H1 (cell line): Measurements from ENCODE around the gene ABCC9. TPM values are rescaled to one million over a fixed set of nuclear protein-coding genes. Genes with fewer than 3 reads are reported as not detected.

ENCODE experiments used
- CTCF ChIA-PET: fragments of 300-600 bp; sonication (Branson Sonifier 250); formaldehyde crosslinking; loops from one replicate; lab custom pipeline; 2021; ENCODE audit not compliant: partially characterized antibody; lab: Charles Lee
- POLR2A ChIA-PET: fragments of 300-600 bp; sonication (Branson Sonifier 250); formaldehyde crosslinking; loops from one replicate; lab custom pipeline; 2021; ENCODE audit warnings: inconsistent platforms; ENCODE audit not compliant: partially characterized antibody; lab: Charles Lee
- DNase-seq, 2 experiments: peaks; one replicate each; pipeline versions ENCODE4 v3.0.0 to v3.0.0-alpha.2; 2010 to 2022; ENCODE audit warnings: low spot score in 2 of 2, low read depth in 1 of 2, mixed read lengths in 1 of 2
- FAIRE-seq: peaks from 2 replicates; lab custom pipeline; 2011; peaks lifted over from hg19 to GRCh38; lab: Jason Lieb, UNC
- H2AFZ ChIP-seq: 2 replicates; pipeline ENCODE4 v1.8.1; 2012; ENCODE audit warnings: low read length, inconsistent platforms
- H2AK5ac ChIP-seq: 2 replicates; pipeline ENCODE4 v1.6.1; 2013; ENCODE audit warnings: low read depth, low read length
- H2BK120ac ChIP-seq: replicated peaks from 2 replicates; pipeline ENCODE3; 2013; ENCODE audit warnings: low read depth, low read length, inconsistent platforms
- H2BK12ac ChIP-seq: 2 replicates; pipeline ENCODE4 v1.6.1; 2013; ENCODE audit warnings: low read depth, low read length
- H2BK15ac ChIP-seq: 2 replicates; pipeline ENCODE4 v1.6.1; 2013; ENCODE audit warnings: low read length
- H2BK20ac ChIP-seq: 2 replicates; pipeline ENCODE4 v1.6.1; 2013; ENCODE audit warnings: low read length
- H2BK5ac ChIP-seq: 2 replicates; pipeline ENCODE4 v1.6.1; 2013; ENCODE audit warnings: low read depth, low read length
- H3K14ac ChIP-seq: 2 replicates; pipeline ENCODE4 v1.6.1; 2013; ENCODE audit warnings: inconsistent platforms; ENCODE audit not compliant: insufficient read length
- H3K18ac ChIP-seq: 2 replicates; pipeline ENCODE4 v1.6.1; 2013; ENCODE audit warnings: low read length; ENCODE audit errors: extremely low read depth
- H3K23ac ChIP-seq: 2 replicates; pipeline ENCODE4 v1.6.1; 2013; ENCODE audit warnings: inconsistent platforms; ENCODE audit not compliant: insufficient read length
- H3K23me2 ChIP-seq: 2 replicates; pipeline ENCODE4 v1.6.1; 2013; ENCODE audit warnings: low read depth, low read length
- H3K27ac ChIP-seq: 2 replicates; pipeline ENCODE4 v1.6.1; 2011; ENCODE audit warnings: low read depth, low read length, inconsistent platforms
- H3K27me3 ChIP-seq, 4 experiments: replicated peaks in 1 of 4; 1 replicate in 1 of 4; 2 replicates in 3 of 4; pipeline versions ENCODE4 v1.6.1 to v1.8.1; 2011 to 2013; ENCODE audit warnings: low read length in 3 of 4, mild to moderate bottlenecking in 3 of 4, inconsistent platforms in 2 of 4, mixed read lengths in 2 of 4, moderate library complexity in 1 of 4; ENCODE audit not compliant: control insufficient read depth in 3 of 4, insufficient read depth in 3 of 4; ENCODE audit errors: extremely low read depth in 1 of 4
- H3K36me3 ChIP-seq, 4 experiments: 2 replicates each; pipeline versions ENCODE4 v1.6.1 to v1.8.1; 2011 to 2013; ENCODE audit warnings: mild to moderate bottlenecking in 4 of 4, low read length in 3 of 4, moderate library complexity in 2 of 4, control low read depth in 1 of 4, inconsistent platforms in 1 of 4; ENCODE audit not compliant: insufficient read depth in 4 of 4, control insufficient read depth in 2 of 4
- H3K4ac ChIP-seq: replicated peaks from 2 replicates; pipeline ENCODE3; 2013; ENCODE audit warnings: low read length, low read depth, mixed read lengths, inconsistent platforms; ENCODE audit not compliant: insufficient read length
- H3K4me1 ChIP-seq, 4 experiments: replicated peaks in 1 of 4; 1 replicate in 1 of 4; 2 replicates in 3 of 4; pipeline versions ENCODE4 v1.6.1 to v1.8.1; 2011 to 2013; ENCODE audit warnings: low read length in 3 of 4, inconsistent platforms in 2 of 4, mixed read lengths in 1 of 4; ENCODE audit not compliant: insufficient read depth in 4 of 4, control insufficient read depth in 3 of 4
- H3K4me2 ChIP-seq, 2 experiments: 2 replicates each; pipeline versions ENCODE4 v1.6.1 to v1.8.1; 2011 to 2013; ENCODE audit warnings: low read depth in 2 of 2, low read length in 2 of 2, control low read depth in 1 of 2, inconsistent platforms in 1 of 2, mild to moderate bottlenecking in 1 of 2; ENCODE audit not compliant: insufficient read depth in 1 of 2
- H3K4me3 ChIP-seq, 4 experiments: fragments of 200-600, 300-600 bp in 1 of 4; sonication (generic), shearing (Covaris generic), sonication (Bioruptor Twin) in 1 of 4; 2 replicates each; pipeline versions ENCODE4 v1.5.1 to v1.8.1; 2011 to 2016; ENCODE audit warnings: low read length in 4 of 4, low read depth in 3 of 4, control low read depth in 2 of 4, inconsistent platforms in 2 of 4, mild to moderate bottlenecking in 2 of 4, mixed read lengths in 1 of 4, moderate library complexity in 1 of 4; ENCODE audit not compliant: insufficient read depth in 2 of 4; ENCODE audit errors: extremely low read depth in 1 of 4
- H3K56ac ChIP-seq: replicated peaks from 2 replicates; pipeline ENCODE3; 2013; ENCODE audit warnings: low read depth, mild to moderate bottlenecking, mixed read lengths, low read length, inconsistent platforms; ENCODE audit not compliant: insufficient read length
- H3K79me1 ChIP-seq: 2 replicates; pipeline ENCODE4 v1.6.1; 2013; ENCODE audit warnings: low read depth, low read length, control low read depth
- H3K79me2 ChIP-seq, 2 experiments: 2 replicates each; pipeline versions ENCODE4 v1.6.1 to v1.8.1; 2012 to 2013; ENCODE audit warnings: low read length in 2 of 2, mild to moderate bottlenecking in 2 of 2, inconsistent platforms in 1 of 2; ENCODE audit not compliant: insufficient read depth in 2 of 2, control insufficient read depth in 1 of 2
- H3K9ac ChIP-seq, 4 experiments: replicated peaks in 1 of 4; 1 replicate in 1 of 4; 2 replicates in 3 of 4; pipeline versions ENCODE4 v1.6.1 to v1.8.1; 2011 to 2013; ENCODE audit warnings: low read depth in 3 of 4, low read length in 3 of 4, control low read depth in 2 of 4, mild to moderate bottlenecking in 2 of 4, moderate library complexity in 2 of 4, inconsistent platforms in 1 of 4; ENCODE audit errors: extremely low read depth in 1 of 4
- H3K9me3 ChIP-seq, 2 experiments: 2 replicates each; pipeline versions ENCODE4 v1.6.1 to v1.8.1; 2012 to 2013; ENCODE audit warnings: mild to moderate bottlenecking in 2 of 2, moderate library complexity in 2 of 2, control low read depth in 1 of 2, inconsistent platforms in 1 of 2, low read depth in 1 of 2, low read length in 1 of 2, mixed read lengths in 1 of 2; ENCODE audit not compliant: insufficient read depth in 2 of 2
- H4K20me1 ChIP-seq, 2 experiments: replicated peaks in 1 of 2; 2 replicates each; pipeline versions ENCODE3 to v1.8.1; 2011 to 2013; ENCODE audit warnings: inconsistent platforms in 2 of 2, low read length in 2 of 2, mild to moderate bottlenecking in 1 of 2; ENCODE audit not compliant: insufficient read depth in 2 of 2, control insufficient read depth in 1 of 2
- H4K5ac ChIP-seq: 2 replicates; pipeline ENCODE4 v1.6.1; 2013; ENCODE audit warnings: low read length, low read depth, mixed read lengths, inconsistent platforms; ENCODE audit not compliant: insufficient read length
- H4K8ac ChIP-seq: 2 replicates; pipeline ENCODE4 v1.8.0; 2013; ENCODE audit warnings: mild to moderate bottlenecking, moderate library complexity, low read length, inconsistent platforms; ENCODE audit not compliant: insufficient read depth; ENCODE audit errors: extremely low read depth
- H4K91ac ChIP-seq: replicated peaks from 2 replicates; pipeline ENCODE3; 2013; ENCODE audit warnings: low read length, mixed read lengths, inconsistent platforms; ENCODE audit not compliant: insufficient read length
- CBX8 ChIP-seq: fragments of 300-800, 300-1000 bp; sonication (generic); IDR thresholded peaks from 2 replicates; pipeline ENCODE4 v1.7.1; 2016; ENCODE audit warnings: low read depth, low read length, borderline replicate concordance
- CHD1 ChIP-seq: IDR thresholded peaks from 2 replicates; pipeline ENCODE4 v1.6.1; 2012; ENCODE audit warnings: low read depth, low read length, improper control_type of control experiment
- JUND ChIP-seq: IDR thresholded peaks from 2 replicates; pipeline ENCODE4 v1.6.1; 2011; ENCODE audit warnings: mild to moderate bottlenecking, improper control_type of control experiment, low read length
- NRF1 ChIP-seq: IDR thresholded peaks from 2 replicates; pipeline ENCODE4 v1.6.1; 2011; ENCODE audit warnings: mild to moderate bottlenecking, low read depth, low read length, improper control_type of control experiment
- SIN3A ChIP-seq, 2 experiments: IDR thresholded peaks in 1 of 2; conservative IDR thresholded peaks in 1 of 2; 2 replicates each; pipeline ENCODE4 v1.6.1; 2011 to 2012; ENCODE audit warnings: low read length in 2 of 2, improper control_type of control experiment in 1 of 2, low read depth in 1 of 2, mild to moderate bottlenecking in 1 of 2
- SP2 ChIP-seq: IDR thresholded peaks from 2 replicates; pipeline ENCODE4 v1.6.1; 2012; ENCODE audit warnings: mild to moderate bottlenecking, low read length, inconsistent platforms
- SRF ChIP-seq: IDR thresholded peaks from 2 replicates; pipeline ENCODE4 v1.6.1; 2011; ENCODE audit warnings: mild to moderate bottlenecking, low read depth, low read length, moderate library complexity
- TAF7 ChIP-seq: optimal IDR thresholded peaks from 2 replicates; pipeline ENCODE3; 2011; ENCODE audit warnings: low read depth, mild to moderate bottlenecking, inconsistent platforms, low read length, moderate library complexity, borderline replicate concordance
- YY1 ChIP-seq: IDR thresholded peaks from 2 replicates; pipeline ENCODE4 v1.6.1; 2011; ENCODE audit warnings: low read depth, mild to moderate bottlenecking, low read length
- WGBS, 2 experiments: shearing (Covaris generic) in 1 of 2; methylation state at CpG; one replicate each; pipeline versions ENCODE4 v1.1.6 to v1.1.7; 2013 to 2015; ENCODE audit warnings: low lambda C conversion rate in 2 of 2, mixed read lengths in 2 of 2, inconsistent platforms in 1 of 2, low coverage in 1 of 2, missing lambda C conversion rate in 1 of 2; ENCODE audit not compliant: insufficient replicate concordance in 2 of 2, insufficient coverage in 1 of 2, insufficient read length in 1 of 2; ENCODE audit errors: extremely low coverage in 1 of 2, missing lambda C conversion rate in 1 of 2; 5-methylcytosine and 5-hydroxymethylcytosine counted together
- polyA plus RNA-seq, 7 experiments: library from polyadenylated mRNA; depleted of rRNA in 3 of 7; stranded (reverse) in 5 of 7; unstranded in 2 of 7; fragments of >200 nt in 5 of 7; fragments of 200-250 nt in 2 of 7; gene quantifications; 1 replicate in 5 of 7; 2 replicates in 1 of 7; 4 replicates in 1 of 7; pipeline versions ENCODE4 v1.2.1 to v1.2.3, GENCODE V29; 2011 to 2013; ENCODE audit warnings: missing spikeins in 2 of 7, mixed read lengths in 2 of 7
- total RNA-seq: library from RNA; stranded (reverse); fragmentation: NEBNext Ultra II Directional; extraction: Animal tissue kit (Norgen Biotek cat#: 25700); gene quantifications from 2 replicates; pipeline ENCODE4 v1.2.1, GENCODE V29; 2021
- TF ChIP-seq, protein P1 (sequence below): IDR thresholded peaks from 2 replicates; pipeline ENCODE4 v1.6.1; 2012; ENCODE audit warnings: inconsistent platforms
- TF ChIP-seq, protein P2 (sequence below): IDR thresholded peaks from 2 replicates; pipeline ENCODE4 v1.6.1; 2012; ENCODE audit warnings: low read length, inconsistent platforms
- TF ChIP-seq, protein P3 (sequence below): IDR thresholded peaks from 2 replicates; pipeline ENCODE4 v1.6.1; 2012; ENCODE audit warnings: inconsistent platforms

Gene ABCC9
- total and polyA plus RNA-seq, 2 of the 8 experiments (the other 6 are each of a cell fraction or from before 2014, with no cell fraction given): under 0.01 TPM; not detected in 1

DNA sequence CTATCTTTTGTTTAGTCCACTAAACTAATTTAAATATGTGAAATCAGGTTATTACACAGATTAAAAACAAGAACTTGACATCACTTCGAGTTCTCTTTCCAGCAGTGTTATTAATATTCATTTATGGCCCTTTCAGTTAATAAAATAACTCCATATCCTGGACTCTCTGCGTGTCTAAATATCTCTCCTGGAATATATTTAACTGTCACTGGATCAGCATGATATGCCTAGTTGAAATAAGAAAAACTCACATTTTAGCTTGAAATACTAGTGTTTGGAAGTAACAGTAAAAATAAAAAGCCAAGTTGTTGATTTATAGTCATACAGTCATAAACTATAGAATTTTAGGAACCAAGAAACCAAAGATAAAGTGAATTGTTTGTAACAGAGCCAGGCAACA is 45.6 kb downstream of the ABCC9 start:
- DNase-seq: no peak
- no peak overlapping the region for H3K4me3 ChIP-seq
- no peak overlapping the region for H3K14ac ChIP-seq
- H3K23ac ChIP-seq: no peak overlapping the region
- POLR2A ChIA-PET: no interaction called here
- no peak overlapping the region for H2AFZ ChIP-seq
- 82% methylated on average over 2 of the region's 2 CpGs; no CpG with 5 or more reads in 1 of the 2 experiments for WGBS, 2 experiments
- H3K27me3 ChIP-seq: no peaks in the 10 kb centered on the region
- H3K9ac ChIP-seq: no peak overlapping the region
- FAIRE-seq: no peak
- no peak overlapping the region for H2AK5ac ChIP-seq
- H3K18ac ChIP-seq: no peak overlapping the region
- no peak overlapping the region for H2BK5ac ChIP-seq
- H3K79me2 ChIP-seq: no peaks in the 10 kb centered on the region
- no peaks in the 10 kb centered on the region for H3K79me1 ChIP-seq
- no peak overlapping the region for H3K4ac ChIP-seq
- H4K8ac ChIP-seq: no peak overlapping the region
- no peaks in the 10 kb centered on the region for H3K36me3 ChIP-seq
- H4K91ac ChIP-seq: no peak overlapping the region
- no peaks in the 10 kb centered on the region for H3K23me2 ChIP-seq
- H3K56ac ChIP-seq: no peak overlapping the region
- peaks cover 0 to 11% of the 10 kb centered on the region in 2 experiments; a peak in 1 of 4 replicates for H3K9me3 ChIP-seq
- no peak overlapping the region for H2BK15ac ChIP-seq
- CTCF ChIA-PET: interaction anchor here (0.7 kb wide), 1 partner anchor 13 kb away, joined by 4 read pairs; no protein-coding TSS in a partner anchor
- H2BK120ac ChIP-seq: no peak overlapping the region
- H4K20me1 ChIP-seq: no peaks in the 10 kb centered on the region
- no peak overlapping the region for H3K4me2 ChIP-seq
- H2BK12ac ChIP-seq: no peak overlapping the region
- no peaks in the 10 kb centered on the region for H3K4me1 ChIP-seq
- no peak overlapping the region for H3K27ac ChIP-seq
- H4K5ac ChIP-seq: no peak overlapping the region
- H2BK20ac ChIP-seq: no peak overlapping the region
- TF ChIP-seq JUND: no peak
- TF ChIP-seq, protein P1, sequence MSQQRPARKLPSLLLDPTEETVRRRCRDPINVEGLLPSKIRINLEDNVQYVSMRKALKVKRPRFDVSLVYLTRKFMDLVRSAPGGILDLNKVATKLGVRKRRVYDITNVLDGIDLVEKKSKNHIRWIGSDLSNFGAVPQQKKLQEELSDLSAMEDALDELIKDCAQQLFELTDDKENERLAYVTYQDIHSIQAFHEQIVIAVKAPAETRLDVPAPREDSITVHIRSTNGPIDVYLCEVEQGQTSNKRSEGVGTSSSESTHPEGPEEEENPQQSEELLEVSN: no peak
- TF ChIP-seq CBX8: no peak
- TF ChIP-seq, protein P2, sequence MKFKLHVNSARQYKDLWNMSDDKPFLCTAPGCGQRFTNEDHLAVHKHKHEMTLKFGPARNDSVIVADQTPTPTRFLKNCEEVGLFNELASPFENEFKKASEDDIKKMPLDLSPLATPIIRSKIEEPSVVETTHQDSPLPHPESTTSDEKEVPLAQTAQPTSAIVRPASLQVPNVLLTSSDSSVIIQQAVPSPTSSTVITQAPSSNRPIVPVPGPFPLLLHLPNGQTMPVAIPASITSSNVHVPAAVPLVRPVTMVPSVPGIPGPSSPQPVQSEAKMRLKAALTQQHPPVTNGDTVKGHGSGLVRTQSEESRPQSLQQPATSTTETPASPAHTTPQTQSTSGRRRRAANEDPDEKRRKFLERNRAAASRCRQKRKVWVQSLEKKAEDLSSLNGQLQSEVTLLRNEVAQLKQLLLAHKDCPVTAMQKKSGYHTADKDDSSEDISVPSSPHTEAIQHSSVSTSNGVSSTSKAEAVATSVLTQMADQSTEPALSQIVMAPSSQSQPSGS: no peak
- TF ChIP-seq NRF1: no peak
- no peak for TF ChIP-seq SIN3A (conservative IDR thresholded peaks at IDR 0.05 in 1 of 2, IDR thresholded peaks at IDR 0.05 in 1 of 2; ENCODE audit: low read depth in 1 of 2, low read length in 2 of 2)
- TF ChIP-seq TAF7: no peak
- TF ChIP-seq, protein P3, sequence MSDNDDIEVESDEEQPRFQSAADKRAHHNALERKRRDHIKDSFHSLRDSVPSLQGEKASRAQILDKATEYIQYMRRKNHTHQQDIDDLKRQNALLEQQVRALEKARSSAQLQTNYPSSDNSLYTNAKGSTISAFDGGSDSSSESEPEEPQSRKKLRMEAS: no peak
- TF ChIP-seq CHD1: no peak
- no peak for TF ChIP-seq SP2
- no peak for TF ChIP-seq YY1
- TF ChIP-seq SRF: no peak
